AG04449 (cell line): ENCODE results near the gene OR2D2.

Experiments used
- CTCF ChIA-PET: fragments of 350-600 bp; formaldehyde crosslinking; extraction: SDS; loops from one replicate; lab custom pipeline; 2021; ENCODE audit warnings: antibody characterized with exemption; lab: Yijun Ruan, JAX
- POLR2A ChIA-PET: fragments of 400-600, 350-600 bp; formaldehyde crosslinking; extraction: SDS; loops from one replicate; lab custom pipeline; 2020; ENCODE audit warnings: antibody characterized with exemption, inconsistent platforms; lab: Yijun Ruan, JAX
- DNase-seq: peaks from one replicate; pipeline ENCODE4 v3.0.0-alpha.2; 2010; ENCODE audit warnings: low read depth, low spot score
- H3K4me3 ChIP-seq: 2 replicates; pipeline ENCODE4 v1.5.1; 2011; ENCODE audit warnings: low read depth, mild to moderate bottlenecking, control low read depth, low read length
- TF ChIP-seq, protein P1 (sequence below): IDR thresholded peaks from one replicate; pipeline ENCODE4 v1.5.1; 2011; ENCODE audit warnings: mild to moderate bottlenecking, moderate library complexity, low read length, control low read depth, inconsistent platforms; ENCODE audit not compliant: insufficient read depth; ENCODE audit errors: missing control alignments

OR2D2 gene

DNA sequence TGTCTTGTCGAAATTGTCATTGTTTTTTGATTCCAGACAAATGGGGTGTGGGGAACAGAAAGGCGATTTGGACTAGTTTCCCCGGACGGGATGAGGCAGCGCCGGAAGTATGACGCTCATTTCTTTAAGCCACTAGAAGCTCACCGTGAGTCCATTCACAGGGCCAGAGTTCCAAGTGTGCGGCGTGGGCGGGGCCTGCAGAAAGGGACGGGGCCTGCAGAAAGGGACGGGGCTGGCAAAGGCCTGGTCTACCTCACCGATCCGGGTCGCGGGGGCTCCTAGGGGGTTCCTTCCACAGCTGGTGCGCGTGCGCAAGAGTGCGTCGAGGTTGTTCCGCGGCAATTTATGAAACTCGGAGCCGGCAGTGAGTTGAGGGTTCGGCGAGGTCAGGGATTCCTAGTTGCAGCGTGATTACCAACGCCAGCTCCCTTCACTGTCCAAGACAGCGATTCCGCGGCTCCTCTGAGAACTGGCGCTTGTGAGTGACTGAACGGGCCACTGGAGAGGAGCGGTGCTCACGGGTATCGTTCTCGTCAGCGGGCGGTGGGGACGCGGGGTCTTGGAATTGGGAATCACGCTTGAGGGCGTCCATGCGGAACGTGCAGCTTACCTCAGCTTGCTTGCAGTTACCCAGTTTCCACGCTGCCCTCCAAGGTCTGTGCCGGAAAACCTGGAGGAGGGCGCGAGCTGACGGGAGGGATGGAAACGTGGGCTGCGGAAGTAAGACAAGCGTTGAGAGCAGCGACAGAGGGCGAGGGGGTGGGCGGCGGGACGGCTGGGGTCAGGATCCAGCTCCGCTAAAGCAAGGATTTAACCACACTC, 34.1 kb upstream of the OR2D2 start, which contains the start of gene ZNF215:
Gene ZNF215 (plus strand): TSS at position 219 of the 822 bp plus-strand sequence. CDS start 5,847 bp downstream, outside the sequence.
- TF ChIP-seq, protein P1, sequence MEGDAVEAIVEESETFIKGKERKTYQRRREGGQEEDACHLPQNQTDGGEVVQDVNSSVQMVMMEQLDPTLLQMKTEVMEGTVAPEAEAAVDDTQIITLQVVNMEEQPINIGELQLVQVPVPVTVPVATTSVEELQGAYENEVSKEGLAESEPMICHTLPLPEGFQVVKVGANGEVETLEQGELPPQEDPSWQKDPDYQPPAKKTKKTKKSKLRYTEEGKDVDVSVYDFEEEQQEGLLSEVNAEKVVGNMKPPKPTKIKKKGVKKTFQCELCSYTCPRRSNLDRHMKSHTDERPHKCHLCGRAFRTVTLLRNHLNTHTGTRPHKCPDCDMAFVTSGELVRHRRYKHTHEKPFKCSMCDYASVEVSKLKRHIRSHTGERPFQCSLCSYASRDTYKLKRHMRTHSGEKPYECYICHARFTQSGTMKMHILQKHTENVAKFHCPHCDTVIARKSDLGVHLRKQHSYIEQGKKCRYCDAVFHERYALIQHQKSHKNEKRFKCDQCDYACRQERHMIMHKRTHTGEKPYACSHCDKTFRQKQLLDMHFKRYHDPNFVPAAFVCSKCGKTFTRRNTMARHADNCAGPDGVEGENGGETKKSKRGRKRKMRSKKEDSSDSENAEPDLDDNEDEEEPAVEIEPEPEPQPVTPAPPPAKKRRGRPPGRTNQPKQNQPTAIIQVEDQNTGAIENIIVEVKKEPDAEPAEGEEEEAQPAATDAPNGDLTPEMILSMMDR = no peak
- peak; percentile 24 for DNase-seq
- peak within 1 kb of the TSS; percentile 84 for H3K4me3 ChIP-seq
- ChIA-PET POLR2A (no interaction called here), CTCF (interaction anchor here (0.6 to 2.2 kb wide), 3 partner anchors 43 to 171 kb away, joined by 3 to 7 read pairs (median 3); no protein-coding TSS in a partner anchor)

DNA sequence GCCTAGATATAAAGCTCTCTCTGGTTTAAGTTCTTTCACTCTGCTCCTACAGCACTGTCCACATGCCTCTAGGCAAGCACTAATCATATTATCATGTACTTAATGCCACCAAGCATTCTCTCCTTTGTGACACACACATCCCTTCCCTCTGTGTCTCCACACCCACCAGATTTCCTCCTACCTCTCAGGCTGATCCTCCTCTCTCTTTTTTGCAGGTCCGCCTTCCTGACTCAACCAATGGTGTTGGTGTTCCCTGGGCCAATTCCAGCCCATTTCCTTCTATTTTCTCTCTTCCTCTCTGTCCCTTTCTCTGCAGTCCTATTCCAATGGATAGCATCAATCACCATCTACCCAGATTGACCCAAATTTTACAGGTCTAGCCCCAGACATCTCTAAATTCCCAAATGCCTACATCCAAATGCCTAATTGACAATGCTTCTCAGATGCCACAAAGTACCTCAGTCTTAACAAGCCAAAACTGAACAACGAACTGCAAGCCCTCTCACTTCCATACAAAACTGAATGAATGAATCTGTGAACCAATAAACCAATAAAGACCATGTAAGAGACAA, 33.4 kb upstream of the OR2D2 start:
- peak overlapping the region; percentile 84 for H3K4me3 ChIP-seq
- DNase-seq = no peak
- ChIA-PET POLR2A (no interaction called here), CTCF (interaction anchor here (2.2 kb wide), 1 partner anchor 114 kb away, joined by 7 read pairs; no protein-coding TSS in a partner anchor)
- TF ChIP-seq, protein P1 = no peak

DNA sequence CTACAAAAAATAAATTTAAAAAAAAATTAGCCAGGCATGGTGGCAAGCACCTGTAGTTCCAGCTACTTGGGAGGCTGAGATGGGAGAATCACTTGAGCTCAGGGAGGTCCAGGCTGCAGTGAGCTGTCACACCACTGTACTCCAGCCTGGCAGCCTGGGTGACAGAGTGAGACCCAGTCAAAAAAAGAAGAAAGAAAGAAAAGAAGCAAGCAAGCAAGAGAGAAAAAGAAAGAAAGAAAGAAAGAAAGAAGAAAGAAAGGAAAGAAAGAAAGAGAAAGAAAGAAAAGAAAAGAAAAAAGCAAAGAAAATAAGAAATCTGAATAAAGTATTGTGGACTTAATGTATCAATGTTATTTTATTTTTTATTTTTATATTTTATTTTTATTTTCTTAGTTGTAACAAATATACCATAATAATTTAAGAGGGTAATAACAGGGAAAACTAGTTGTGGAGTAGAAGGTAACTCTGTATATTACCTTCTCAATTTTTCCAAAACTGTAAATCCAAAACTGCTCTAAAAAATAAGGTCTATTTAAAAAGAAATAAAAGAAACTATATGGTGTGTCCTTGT, 32.8 kb upstream of the OR2D2 start:
- TF ChIP-seq, protein P1 = no peak
- DNase-seq = no peak
- CTCF ChIA-PET = no interaction called here
- POLR2A ChIA-PET = no interaction called here
- no peak overlapping the region for H3K4me3 ChIP-seq

DNA sequence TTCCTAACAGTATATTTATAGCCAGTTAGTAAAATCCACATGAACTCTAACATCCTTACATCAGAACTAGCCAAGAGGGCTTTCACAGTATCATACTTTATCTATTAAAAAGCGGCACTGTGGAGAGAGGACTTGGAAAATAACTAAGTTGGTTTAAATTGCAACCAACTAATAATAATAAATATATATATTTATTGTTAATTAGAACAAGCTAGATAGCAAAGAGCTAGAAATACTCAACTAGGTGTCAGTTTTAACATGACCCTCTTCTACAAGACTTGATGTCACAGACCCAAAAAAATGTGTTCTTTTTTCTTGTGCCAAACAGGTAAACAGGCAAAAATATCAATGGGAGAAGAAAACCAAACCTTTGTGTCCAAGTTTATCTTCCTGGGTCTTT, 28.4 kb upstream of the OR2D2 start, which contains the start of gene OR2D3:
Gene OR2D3 (plus strand): TSS at position 301 of the 400 bp plus-strand sequence. CDS start 0 bp downstream, at position 301.
- CTCF ChIA-PET = no interaction called here
- POLR2A ChIA-PET = no interaction called here
- no peak for DNase-seq
- TF ChIP-seq, protein P1 = no peak
- no peak within 1 kb of the TSS for H3K4me3 ChIP-seq

DNA sequence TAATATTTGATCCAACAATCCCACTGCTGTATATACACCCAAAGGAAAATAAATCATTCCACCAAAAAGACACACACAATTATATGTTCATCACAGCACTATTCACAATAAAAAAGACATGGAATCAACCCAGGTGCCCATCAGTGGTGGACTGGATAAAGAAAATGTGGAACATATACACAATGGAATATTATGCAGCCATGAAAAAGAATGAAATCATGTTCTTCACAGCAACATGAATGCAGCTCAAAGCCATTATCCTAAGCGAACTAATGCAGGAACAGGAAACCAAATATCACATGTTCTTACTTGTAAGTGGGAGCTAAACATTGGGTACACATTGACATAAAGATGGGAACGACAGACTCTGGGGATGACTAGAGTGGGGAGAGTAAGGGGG, 27.4 kb upstream of the OR2D2 start:
- POLR2A ChIA-PET = no interaction called here
- TF ChIP-seq, protein P1 = no peak
- no peak for DNase-seq
- CTCF ChIA-PET = no interaction called here
- H3K4me3 ChIP-seq = no peak overlapping the region

DNA sequence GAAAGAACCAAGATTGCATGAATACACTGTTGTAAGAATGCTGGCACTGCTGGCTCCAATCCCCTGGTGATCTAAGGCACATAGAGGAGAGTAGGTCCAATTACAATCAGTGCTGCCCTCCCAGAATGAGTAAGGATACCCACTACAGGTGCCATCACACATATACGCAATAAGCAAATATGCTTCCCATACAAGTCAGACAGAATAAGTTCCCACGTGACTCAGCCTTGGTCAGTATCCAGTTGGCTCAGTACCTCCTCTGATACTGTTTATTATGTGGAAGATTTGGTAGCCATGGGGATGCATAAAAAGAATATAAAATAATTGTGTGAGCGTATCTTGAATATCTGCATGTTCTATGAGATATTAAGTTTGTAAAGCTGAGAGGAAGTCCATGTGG, 19.6 kb upstream of the OR2D2 start:
- H3K4me3 ChIP-seq = no peak overlapping the region
- no peak for DNase-seq
- CTCF ChIA-PET = interaction anchor here (1.8 kb wide), 1 partner anchor 99 kb away, joined by 3 read pairs; no protein-coding TSS in a partner anchor
- TF ChIP-seq, protein P1 = no peak
- POLR2A ChIA-PET = no interaction called here
